ENCODE results near the gene ALDH8A1. TPM values are rescaled to one million over a fixed set of nuclear protein-coding genes. Genes with fewer than 3 reads are reported as not detected.

Gene ALDH8A1
- 0.17 and 2.0 TPM in 2 replicates for total RNA-seq (2014; rRNA removed; shearing (Covaris generic))

GRCh38 chr6:134949927-134950326 is at the start of gene ALDH8A1:
Gene ALDH8A1, minus strand, starts transcription at chr6:134950101. Its CDS starts 48 bp downstream, at chr6:134950053.
- no peaks in the 10 kb centered on the region for H3K27me3 ChIP-seq (ENCODE audit: control insufficient read depth, insufficient read depth, low read length)
- peak; percentile 42 for DNase-seq
- H3K4me3 ChIP-seq (ENCODE audit: insufficient read depth, low read depth, low read length): no peak within 1 kb of the TSS
- no peaks in the 10 kb centered on the region for H3K36me3 ChIP-seq (replicated peaks; ENCODE audit: control insufficient read depth, insufficient read depth, low read length)

GRCh38 chr6:134999107-134999506 is 49.2 kb upstream of the ALDH8A1 start:
- peaks cover 3% of the 10 kb centered on the region; the same call in 1 of the 2 replicates for H3K36me3 ChIP-seq (replicated peaks; ENCODE audit: control insufficient read depth, insufficient read depth, low read length)
- no peaks in the 10 kb centered on the region for H3K27me3 ChIP-seq (ENCODE audit: control insufficient read depth, insufficient read depth, low read length)
- no peak for DNase-seq
- no peak overlapping the region for H3K4me3 ChIP-seq (ENCODE audit: insufficient read depth, low read depth, low read length)

DNA sequence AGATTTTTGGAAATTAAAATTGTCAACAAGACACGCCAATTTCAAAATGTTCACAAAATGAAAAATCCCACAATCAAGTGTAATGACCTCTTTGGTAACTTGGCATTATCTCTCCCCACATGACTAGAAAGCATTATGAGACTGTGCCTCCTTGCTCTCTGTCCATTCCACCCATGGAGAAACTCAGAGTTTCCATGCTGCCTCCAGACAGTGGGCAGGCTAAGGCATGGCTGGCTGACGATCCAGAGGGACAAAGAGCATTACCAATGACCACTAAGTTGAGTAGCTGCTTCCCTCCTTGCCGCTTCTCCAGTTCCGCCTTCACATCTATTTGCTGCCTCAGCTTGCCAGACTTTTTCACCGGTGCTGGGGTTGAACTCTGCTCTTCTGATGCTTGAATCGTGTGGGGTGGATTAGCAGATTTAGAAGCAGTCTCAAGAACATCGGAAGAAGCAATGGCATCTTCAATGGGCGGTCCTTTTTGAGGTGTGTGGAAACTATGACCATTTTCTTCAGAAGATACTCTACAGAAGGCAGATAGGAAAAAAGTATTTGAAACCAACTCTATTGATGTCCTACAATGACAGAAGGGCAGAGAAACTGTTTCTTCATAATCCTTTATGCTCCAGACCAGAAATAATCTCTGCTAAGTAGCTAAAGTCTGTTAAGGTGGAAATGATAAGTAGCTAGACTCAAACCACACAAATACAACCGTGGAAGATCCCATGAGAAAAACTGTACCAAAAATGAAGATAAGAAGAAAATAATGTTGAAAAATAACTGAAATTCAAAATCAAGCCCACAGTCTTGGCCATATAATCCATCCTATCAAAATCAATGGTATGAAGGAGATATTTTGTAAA is 47.5 kb upstream of the ALDH8A1 start:
- Histone ChIP-seq H3K4me3 (ENCODE audit: insufficient read depth, low read depth, low read length) (no peak overlapping the region), H3K27me3 (ENCODE audit: control insufficient read depth, insufficient read depth, low read length) (no peaks in the 10 kb centered on the region), H3K36me3 (replicated peaks; ENCODE audit: control insufficient read depth, insufficient read depth, low read length) (peaks cover 7% of the 10 kb centered on the region; the same call in 1 of the 2 replicates)
- DNase-seq: no peak

GRCh38 chr6:134995536-134995935 is 45.6 kb upstream of the ALDH8A1 start:
- no peak overlapping the region for H3K4me3 ChIP-seq (ENCODE audit: insufficient read depth, low read depth, low read length)
- peaks cover 7% of the 10 kb centered on the region; the same call in 1 of the 2 replicates for H3K36me3 ChIP-seq (replicated peaks; ENCODE audit: control insufficient read depth, insufficient read depth, low read length)
- DNase-seq: no peak
- H3K27me3 ChIP-seq (ENCODE audit: control insufficient read depth, insufficient read depth, low read length): no peaks in the 10 kb centered on the region

GRCh38 chr6:134994431-134994830 is 44.5 kb upstream of the ALDH8A1 start:
- no peak for DNase-seq
- H3K4me3 ChIP-seq (ENCODE audit: insufficient read depth, low read depth, low read length): no peak overlapping the region
- H3K36me3 ChIP-seq (replicated peaks; ENCODE audit: control insufficient read depth, insufficient read depth, low read length): peaks cover 7% of the 10 kb centered on the region; the same call in 1 of the 2 replicates
- no peaks in the 10 kb centered on the region for H3K27me3 ChIP-seq (ENCODE audit: control insufficient read depth, insufficient read depth, low read length)

GRCh38 chr6:134992155-134992554 is 42.3 kb upstream of the ALDH8A1 start:
- H3K36me3 ChIP-seq (replicated peaks; ENCODE audit: control insufficient read depth, insufficient read depth, low read length): peaks cover 5% of the 10 kb centered on the region; the same call in 1 of the 2 replicates
- H3K4me3 ChIP-seq (ENCODE audit: insufficient read depth, low read depth, low read length): no peak overlapping the region
- DNase-seq: no peak
- H3K27me3 ChIP-seq (ENCODE audit: control insufficient read depth, insufficient read depth, low read length): no peaks in the 10 kb centered on the region

- H3K4me3 ChIP-seq (ENCODE audit: insufficient read depth, low read depth, low read length): no peak overlapping the region
- no peaks in the 10 kb centered on the region for H3K27me3 ChIP-seq (ENCODE audit: control insufficient read depth, insufficient read depth, low read length)
- no peak for DNase-seq
- H3K36me3 ChIP-seq (replicated peaks; ENCODE audit: control insufficient read depth, insufficient read depth, low read length): peaks cover 4% of the 10 kb centered on the region; the same call in 1 of the 2 replicates
Observed at GRCh38 chr6:134990262-134990661, 40.4 kb upstream of the ALDH8A1 start.

GRCh38 chr6:134984821-134985220 is 34.9 kb upstream of the ALDH8A1 start:
- Histone ChIP-seq H3K4me3 (ENCODE audit: insufficient read depth, low read depth, low read length) (no peak overlapping the region), H3K27me3 (ENCODE audit: control insufficient read depth, insufficient read depth, low read length) (no peaks in the 10 kb centered on the region), H3K36me3 (replicated peaks; ENCODE audit: control insufficient read depth, insufficient read depth, low read length) (peaks cover 1% of the 10 kb centered on the region)
- no peak for DNase-seq

DNA sequence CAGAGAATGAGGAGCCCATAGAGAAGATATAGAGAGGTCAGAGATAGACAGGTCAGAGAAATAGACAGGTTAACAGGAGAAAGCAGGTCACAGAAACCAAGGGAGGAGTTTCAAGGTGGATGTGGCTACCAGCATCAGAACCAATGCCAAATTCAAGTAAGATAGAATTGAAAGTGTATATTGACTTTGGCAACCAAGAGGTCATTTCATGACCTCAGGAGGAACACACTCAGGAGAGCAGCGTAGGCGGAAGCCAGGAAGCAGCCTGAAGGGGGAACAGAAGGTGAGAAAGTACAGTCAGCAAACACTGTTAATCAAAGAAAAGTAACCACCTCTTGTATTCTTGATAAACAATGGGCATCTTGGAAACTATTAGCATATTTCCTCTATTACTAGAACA is 33.9 kb upstream of the ALDH8A1 start:
- no peak for DNase-seq
- H3K36me3 ChIP-seq (replicated peaks; ENCODE audit: control insufficient read depth, insufficient read depth, low read length): peaks cover 1% of the 10 kb centered on the region

GRCh38 chr6:134982161-134982560 is 32.3 kb upstream of the ALDH8A1 start:
- Histone ChIP-seq H3K4me3 (ENCODE audit: insufficient read depth, low read depth, low read length) (no peak overlapping the region), H3K27me3 (ENCODE audit: control insufficient read depth, insufficient read depth, low read length) (no peaks in the 10 kb centered on the region), H3K36me3 (replicated peaks; ENCODE audit: control insufficient read depth, insufficient read depth, low read length) (peaks cover 1% of the 10 kb centered on the region)
- DNase-seq: no peak

More for the DNA sequence above, 33.9 kb upstream of the ALDH8A1 start:
- no peak overlapping the region for H3K4me3 ChIP-seq (ENCODE audit: insufficient read depth, low read depth, low read length)
- no peaks in the 10 kb centered on the region for H3K27me3 ChIP-seq (ENCODE audit: control insufficient read depth, insufficient read depth, low read length)

GRCh38 chr6:134980846-134981245 is 30.9 kb upstream of the ALDH8A1 start:
- H3K4me3 ChIP-seq (ENCODE audit: insufficient read depth, low read depth, low read length): no peak overlapping the region
- no peak for DNase-seq
- H3K36me3 ChIP-seq (replicated peaks; ENCODE audit: control insufficient read depth, insufficient read depth, low read length): peaks cover 1% of the 10 kb centered on the region
- no peaks in the 10 kb centered on the region for H3K27me3 ChIP-seq (ENCODE audit: control insufficient read depth, insufficient read depth, low read length)

DNA sequence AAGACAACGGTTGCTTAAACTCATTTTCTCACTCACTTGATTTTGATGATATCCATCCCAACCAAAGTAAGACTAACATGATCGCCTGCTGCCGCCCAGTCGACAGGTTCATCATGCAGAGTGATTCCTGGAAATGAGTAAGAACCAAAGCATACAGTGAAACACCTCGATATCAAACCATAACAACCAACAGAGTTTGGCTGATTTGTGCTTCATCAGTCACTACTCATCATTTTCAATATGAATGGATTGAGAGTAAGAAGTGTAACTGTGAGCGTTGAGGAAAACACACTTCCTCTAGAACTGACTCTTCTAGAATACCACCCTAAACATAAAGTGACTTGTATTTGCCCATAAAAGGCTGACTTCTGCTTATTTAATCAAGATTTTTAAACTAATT is 29.2 kb upstream of the ALDH8A1 start:
- Histone ChIP-seq H3K27me3 (ENCODE audit: control insufficient read depth, insufficient read depth, low read length) (no peaks in the 10 kb centered on the region), H3K36me3 (replicated peaks; ENCODE audit: control insufficient read depth, insufficient read depth, low read length) (peaks cover 1% of the 10 kb centered on the region), H3K4me3 (ENCODE audit: insufficient read depth, low read depth, low read length) (no peak overlapping the region)
- DNase-seq: no peak

GRCh38 chr6:134974370-134974769 is 24.5 kb upstream of the ALDH8A1 start:
- no peak for DNase-seq

GRCh38 chr6:134967711-134968110 is 17.8 kb upstream of the ALDH8A1 start:
- Histone ChIP-seq H3K36me3 (replicated peaks; ENCODE audit: control insufficient read depth, insufficient read depth, low read length) (no peaks in the 10 kb centered on the region; the same call in 1 of the 2 replicates), H3K4me3 (ENCODE audit: insufficient read depth, low read depth, low read length) (no peak overlapping the region), H3K27me3 (ENCODE audit: control insufficient read depth, insufficient read depth, low read length) (no peaks in the 10 kb centered on the region)
- no peak for DNase-seq

More at GRCh38 chr6:134974370-134974769, 24.5 kb upstream of the ALDH8A1 start:
- Histone ChIP-seq H3K36me3 (replicated peaks; ENCODE audit: control insufficient read depth, insufficient read depth, low read length) (no peaks in the 10 kb centered on the region), H3K27me3 (ENCODE audit: control insufficient read depth, insufficient read depth, low read length) (no peaks in the 10 kb centered on the region), H3K4me3 (ENCODE audit: insufficient read depth, low read depth, low read length) (no peak overlapping the region)

Data from H7 (cell line).